Naive B cell (primary cell): ENCODE results near the gene DGAT2L6. TPM values are rescaled to one million over a fixed set of nuclear protein-coding genes. Genes with fewer than 3 reads are reported as not detected.
"Not testable (repeated sequence)": the region's sequence is repeated elsewhere in the genome, so short reads cannot be mapped to it uniquely, and the experiment has no call there.

Source experiments
- ATAC-seq, 2 donors: fragments of 150-1000 bp; cut with Tn5 transposase; 2 replicates each; pipeline ENCODE4 v1.10.0; 2021; ENCODE audit warnings: low read depth in 2 of 2, mild to moderate bottlenecking in 2 of 2, moderate library complexity in 2 of 2
- DNase-seq: peaks from one replicate; pipeline ENCODE4 v3.0.0; 2022
- H3K27ac Mint-ChIP-seq, 6 donors: one replicate each; pipeline ENCODE4 v1.8.0; 2020 to 2022; ENCODE audit warnings: mild to moderate bottlenecking in 6 of 6, mixed read lengths in 6 of 6, moderate library complexity in 5 of 6, inconsistent platforms in 2 of 6
- H3K27me3 Mint-ChIP-seq, 3 donors: one replicate each; pipeline ENCODE4 v1.8.0; 2021 to 2022; ENCODE audit warnings: mixed read lengths in 3 of 3, mild to moderate bottlenecking in 1 of 3
- H3K36me3 Mint-ChIP-seq, 2 donors: one replicate each; pipeline ENCODE4 v1.8.0; 2020 to 2022; ENCODE audit warnings: mixed read lengths in 2 of 2, inconsistent platforms in 1 of 2, mild to moderate bottlenecking in 1 of 2
- H3K4me1 Mint-ChIP-seq, 3 donors: one replicate each; pipeline ENCODE4 v1.8.0; 2020 to 2022; ENCODE audit warnings: mixed read lengths in 3 of 3, inconsistent platforms in 1 of 3, mild to moderate bottlenecking in 1 of 3, moderate library complexity in 1 of 3
- H3K4me3 Mint-ChIP-seq, 8 donors: one replicate each; pipeline ENCODE4 v1.8.0; 2020 to 2022; ENCODE audit warnings: mild to moderate bottlenecking in 8 of 8, mixed read lengths in 8 of 8, moderate library complexity in 8 of 8, inconsistent platforms in 2 of 8
- H3K9me3 Mint-ChIP-seq, 7 donors: one replicate each; pipeline ENCODE4 v1.8.0; 2020 to 2022; ENCODE audit warnings: mixed read lengths in 7 of 7, mild to moderate bottlenecking in 5 of 7, inconsistent platforms in 2 of 7, moderate library complexity in 1 of 7
- polyA plus RNA-seq, 6 donors: library from polyadenylated mRNA; unstranded; fragments of 300-500 nt; fragmentation: Illumina TruSeq; gene quantifications; one replicate each; pipeline ENCODE4 v1.2.3, GENCODE V29; 2021; ENCODE audit warnings: low read depth in 6 of 6

The DGAT2L6 gene
- polyA plus RNA-seq, 6 donors from 2014 or later = not detected

- no peak overlapping the region for H3K4me3 Mint-ChIP-seq
Observed at GRCh38 chrX:70168238-70169188, 8.8 kb upstream of the DGAT2L6 start.

DNA sequence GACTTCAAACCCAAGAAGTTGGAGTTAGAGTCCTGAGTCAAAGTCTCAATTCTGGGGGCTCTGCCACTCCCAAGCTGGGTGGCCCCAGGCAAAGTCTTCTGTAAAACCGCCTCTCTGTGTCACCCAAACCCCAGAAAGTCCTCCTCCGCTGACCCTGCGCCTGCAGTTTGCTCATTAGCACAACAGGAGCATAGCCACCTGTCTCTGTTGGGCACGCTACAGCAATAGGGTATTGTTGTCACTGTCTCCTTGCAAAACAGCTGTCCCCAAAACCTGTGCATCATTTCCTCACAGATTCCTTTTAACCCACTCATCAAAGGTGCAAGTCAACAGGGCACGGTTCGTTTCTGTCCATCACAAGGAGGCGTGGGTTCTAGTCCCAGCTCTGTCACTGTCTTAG is 8.0 kb upstream of the DGAT2L6 start:
- DNase-seq (no peak), ATAC-seq (no peak)
- H3K27me3 Mint-ChIP-seq = no peaks in the 10 kb centered on the region
- H3K4me3 Mint-ChIP-seq = peak overlapping the region in 1 of 8 donors; percentile 9
- no peaks in the 10 kb centered on the region for H3K9me3 Mint-ChIP-seq
- peaks cover 0 to 3% (median 0%) of the 10 kb centered on the region in 3 donors for H3K4me1 Mint-ChIP-seq
- H3K36me3 Mint-ChIP-seq = peaks cover 0 to 5% of the 10 kb centered on the region in 2 donors
- no peak overlapping the region for H3K27ac Mint-ChIP-seq

More at GRCh38 chrX:70168238-70169188, 8.8 kb upstream of the DGAT2L6 start:
- Mint-ChIP-seq H3K27me3 (no peaks in the 10 kb centered on the region), H3K4me1 (peaks cover 0 to 3% (median 0%) of the 10 kb centered on the region in 3 donors), H3K36me3 (peaks cover 0 to 5% of the 10 kb centered on the region in 2 donors), H3K27ac (peak overlapping the region in 1 of 6 donors; percentile 4), H3K9me3 (no peaks in the 10 kb centered on the region)
- no peak for ATAC-seq
- DNase-seq = no peak

DNA sequence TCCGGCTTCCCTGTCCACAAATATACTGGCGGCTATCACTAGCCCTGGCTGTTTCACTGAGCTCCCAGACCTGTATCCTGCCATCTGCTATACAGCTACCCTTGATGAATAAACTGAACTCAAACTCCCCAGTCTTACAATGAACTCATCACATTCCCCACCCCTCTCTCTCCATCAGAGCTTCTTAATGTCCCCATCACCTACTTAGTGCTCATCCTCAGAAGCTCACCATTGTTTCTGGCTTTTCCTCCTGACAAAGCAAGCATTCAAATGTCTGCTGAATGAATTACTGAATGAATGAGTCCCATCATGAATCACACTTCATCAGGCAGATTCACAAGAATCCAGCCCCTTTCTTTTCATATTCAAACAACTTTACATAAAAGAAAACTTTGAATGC is 5.7 kb upstream of the DGAT2L6 start:
- Mint-ChIP-seq H3K27ac (peak overlapping the region in 2 of 6 donors; percentile 4 to 5), H3K27me3 (no peaks in the 10 kb centered on the region), H3K4me1 (peaks cover 0 to 4% (median 1%) of the 10 kb centered on the region in 3 donors), H3K36me3 (no peaks in the 10 kb centered on the region), H3K4me3 (no peak overlapping the region), H3K9me3 (no peaks in the 10 kb centered on the region)
- ATAC-seq = no peak
- no peak for DNase-seq

DNA sequence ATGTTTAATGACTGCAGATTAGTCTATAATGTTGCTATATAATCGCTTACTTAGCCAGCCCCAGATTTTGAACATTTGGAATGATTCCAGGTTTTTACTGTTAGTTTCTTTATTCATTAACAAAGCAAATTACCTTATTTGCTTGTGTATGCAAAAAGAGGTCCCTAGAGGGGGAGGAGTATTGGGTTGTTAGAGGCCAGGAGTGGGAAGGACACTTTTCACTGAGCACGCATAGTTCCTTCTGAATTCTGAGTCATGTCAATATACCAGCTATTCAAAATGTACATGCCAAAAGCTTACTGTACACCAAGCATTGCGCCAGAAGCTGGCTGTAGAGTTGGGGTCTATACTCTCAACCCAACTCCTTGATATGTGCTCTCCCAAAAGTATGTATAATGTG is 5.1 kb upstream of the DGAT2L6 start:
- ATAC-seq = no peak
- Mint-ChIP-seq H3K9me3 (no peaks in the 10 kb centered on the region), H3K27me3 (no peaks in the 10 kb centered on the region), H3K4me3 (no peak overlapping the region), H3K4me1 (peaks cover 5 to 10% (median 7%) of the 10 kb centered on the region in 3 donors), H3K27ac (no peak overlapping the region), H3K36me3 (no peaks in the 10 kb centered on the region)
- DNase-seq = no peak

DNA sequence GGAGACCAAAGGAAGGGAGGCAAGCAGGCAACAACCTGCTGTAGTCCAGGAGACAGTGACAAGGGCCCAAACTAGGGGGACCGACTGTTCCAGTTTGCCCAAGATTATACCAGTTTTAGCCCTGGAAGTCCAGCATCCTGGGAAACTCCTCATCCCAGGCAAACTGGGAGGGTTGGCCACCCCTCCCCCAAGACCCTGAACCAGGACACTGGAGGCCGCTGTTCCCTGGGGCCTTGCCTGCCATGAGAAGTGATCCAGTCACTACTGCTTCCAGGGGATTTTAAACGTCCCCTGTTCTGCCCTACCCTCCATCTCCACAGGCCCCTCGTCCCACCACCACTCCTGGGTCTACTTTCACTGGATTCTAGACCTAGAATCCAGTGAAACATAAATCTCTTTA is 4.3 kb upstream of the DGAT2L6 start:
- ATAC-seq (no peak), DNase-seq (no peak)
- Mint-ChIP-seq H3K36me3 (no peaks in the 10 kb centered on the region), H3K4me3 (no peak overlapping the region), H3K27ac (no peak overlapping the region), H3K4me1 (peaks cover 6 to 11% (median 8%) of the 10 kb centered on the region in 3 donors), H3K9me3 (no peaks in the 10 kb centered on the region), H3K27me3 (no peaks in the 10 kb centered on the region)

- DNase-seq = no peak
- ATAC-seq = no peak
- Mint-ChIP-seq H3K9me3 (peaks cover 0 to 1% (median 0%) of the 10 kb centered on the region in 7 donors), H3K4me1 (peaks cover 6 to 8% (median 8%) of the 10 kb centered on the region in 3 donors), H3K27me3 (no peaks in the 10 kb centered on the region), H3K4me3 (no peak overlapping the region), H3K36me3 (no peaks in the 10 kb centered on the region), H3K27ac (peak overlapping the region in 2 of 6 donors; percentile 67 to 82)
Observed at GRCh38 chrX:70174754-70175153, 2.5 kb upstream of the DGAT2L6 start.

DNA sequence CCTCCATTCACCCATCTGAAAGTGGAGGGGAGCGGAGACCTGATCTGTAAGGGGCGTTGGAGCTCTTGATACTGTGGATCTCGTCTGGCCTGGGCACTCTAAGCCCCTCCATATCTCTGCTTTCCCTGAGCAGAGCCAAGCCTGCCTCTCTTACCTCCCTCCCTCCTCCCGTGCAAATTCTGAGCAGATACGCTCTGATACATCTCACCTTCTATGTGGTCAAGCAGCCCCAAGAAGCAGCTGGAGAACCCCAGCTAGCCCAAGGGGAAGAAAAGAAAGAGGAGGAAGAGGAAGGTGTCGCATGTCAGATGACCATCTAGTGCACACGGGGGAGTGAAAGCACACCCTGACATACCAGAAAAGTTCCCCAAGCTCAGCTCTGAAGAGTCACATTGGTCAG is 1.9 kb upstream of the DGAT2L6 start:
- ATAC-seq (no peak), DNase-seq (no peak)
- Mint-ChIP-seq H3K36me3 (no peaks in the 10 kb centered on the region), H3K4me1 (peaks cover 6 to 8% (median 8%) of the 10 kb centered on the region in 3 donors), H3K27me3 (no peaks in the 10 kb centered on the region), H3K27ac (no peak overlapping the region), H3K9me3 (peaks cover 0 to 1% (median 0%) of the 10 kb centered on the region in 7 donors), H3K4me3 (no peak overlapping the region)

- ATAC-seq = no peak
- Mint-ChIP-seq H3K9me3 (peaks cover 0 to 1% (median 0%) of the 10 kb centered on the region in 7 donors), H3K36me3 (peaks cover 0 to 5% of the 10 kb centered on the region in 2 donors)
Observed at GRCh38 chrX:70183091-70183490, 5.8 kb downstream of the DGAT2L6 start.

DNA sequence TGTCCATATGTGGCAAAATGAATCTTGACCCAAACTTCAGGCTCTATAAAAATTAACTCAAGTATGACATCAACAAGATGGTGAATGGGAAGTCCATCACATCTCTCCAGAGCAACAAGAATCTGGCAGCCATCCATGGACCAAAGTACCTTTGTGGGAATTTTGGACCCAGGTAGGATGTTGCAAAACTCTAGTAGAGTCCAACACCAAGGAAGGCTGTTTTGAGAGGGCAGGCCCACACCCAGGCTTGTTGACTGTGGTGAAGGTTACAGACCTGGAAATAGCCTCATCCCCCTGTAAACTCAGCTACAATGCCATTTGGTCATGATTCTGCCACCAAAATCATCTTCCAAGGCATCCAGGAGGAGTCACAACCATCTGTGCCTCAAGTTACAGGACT is 12.9 kb downstream of the DGAT2L6 start:
- Mint-ChIP-seq H3K4me1 (no peaks in the 10 kb centered on the region), H3K9me3 (peaks cover 6 to 18% (median 11%) of the 10 kb centered on the region in 7 donors), H3K4me3 (no peak overlapping the region), H3K36me3 (peaks cover 11 to 12% of the 10 kb centered on the region in 2 donors), H3K27me3 (peaks cover 3 to 15% (median 4%) of the 10 kb centered on the region in 3 donors), H3K27ac (no peak overlapping the region)
- DNase-seq (no peak), ATAC-seq (no peak)

More at GRCh38 chrX:70183091-70183490, 5.8 kb downstream of the DGAT2L6 start:
- no peak overlapping the region for H3K27ac Mint-ChIP-seq
- H3K4me3 Mint-ChIP-seq = no peak overlapping the region
- DNase-seq = no peak
- no peaks in the 10 kb centered on the region for H3K4me1 Mint-ChIP-seq
- peaks cover 4 to 17% (median 12%) of the 10 kb centered on the region in 3 donors for H3K27me3 Mint-ChIP-seq

- peak; percentile 40 for DNase-seq
- Mint-ChIP-seq H3K9me3 (peaks cover 0 to 5% (median 0%) of the 10 kb centered on the region in 7 donors), H3K4me1 (peaks cover 0 to 6% (median 5%) of the 10 kb centered on the region in 3 donors), H3K4me3 (peak overlapping the region in 2 of 8 donors; percentile 26 to 57), H3K27ac (peak overlapping the region in 1 of 6 donors; percentile 4), H3K36me3 (no peaks in the 10 kb centered on the region), H3K27me3 (no peaks in the 10 kb centered on the region)
- peak; percentile 60 to 66 for ATAC-seq
Observed at GRCh38 chrX:70196961-70197720, 19.9 kb downstream of the DGAT2L6 start.

DNA sequence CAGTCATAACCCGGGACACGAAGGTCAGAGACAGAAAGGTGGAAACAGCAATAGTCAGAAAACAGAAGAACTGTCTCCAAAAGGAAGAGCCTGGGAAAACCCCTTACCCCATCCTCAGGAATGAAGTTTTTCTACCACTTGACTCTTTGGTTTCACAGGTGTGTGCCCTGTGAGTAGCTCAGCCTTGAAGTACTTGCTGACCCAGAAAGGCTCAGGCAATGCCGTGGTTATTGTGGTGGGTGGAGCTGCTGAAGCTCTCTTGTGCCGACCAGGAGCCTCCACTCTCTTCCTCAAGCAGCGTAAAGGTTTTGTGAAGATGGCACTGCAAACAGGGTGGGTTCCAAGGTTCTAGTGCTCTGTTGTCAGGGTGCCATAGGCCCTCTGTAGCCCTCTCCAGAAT is 24.4 kb downstream of the DGAT2L6 start:
- no peak overlapping the region for H3K27ac Mint-ChIP-seq
- ATAC-seq (no peak), DNase-seq (no peak)
- H3K27me3 Mint-ChIP-seq = peaks cover 6 to 14% (median 9%) of the 10 kb centered on the region in 3 donors
- H3K4me1 Mint-ChIP-seq = peaks cover 0 to 6% (median 5%) of the 10 kb centered on the region in 3 donors
- no peaks in the 10 kb centered on the region for H3K36me3 Mint-ChIP-seq
- H3K9me3 Mint-ChIP-seq = peaks cover 0 to 4% (median 0%) of the 10 kb centered on the region in 7 donors
- H3K4me3 Mint-ChIP-seq = no peak overlapping the region

- DNase-seq = no peak
- Mint-ChIP-seq H3K36me3 (no peaks in the 10 kb centered on the region), H3K4me3 (no peak overlapping the region), H3K9me3 (peaks cover 0 to 12% (median 2%) of the 10 kb centered on the region in 7 donors), H3K27ac (no peak overlapping the region), H3K4me1 (no peaks in the 10 kb centered on the region), H3K27me3 (peaks cover 6 to 9% (median 6%) of the 10 kb centered on the region in 3 donors)
- ATAC-seq = no peak
Observed at GRCh38 chrX:70208479-70208878, 31.2 kb downstream of the DGAT2L6 start.

DNA sequence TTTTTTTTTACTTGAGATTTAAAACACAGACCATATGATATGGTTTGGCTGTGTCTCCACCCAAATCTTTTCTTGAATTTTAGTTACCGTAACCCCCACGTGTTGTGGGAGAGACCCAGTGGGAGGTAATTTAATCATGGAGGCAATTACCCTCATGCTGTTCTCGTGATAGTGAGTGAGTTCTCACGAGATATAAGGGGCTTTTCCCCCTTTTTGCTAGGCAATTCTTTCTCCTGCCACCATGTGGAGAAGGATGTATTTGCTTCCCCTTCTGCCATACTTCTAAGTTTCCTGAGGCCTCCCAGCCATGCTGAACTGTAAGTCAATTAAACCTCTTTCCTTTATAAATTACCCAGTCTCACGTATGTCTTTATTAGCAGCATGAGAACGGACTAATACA is 32.3 kb downstream of the DGAT2L6 start:
- not testable (repeated sequence) for H3K27ac Mint-ChIP-seq, ATAC-seq, DNase-seq, H3K27me3 Mint-ChIP-seq, H3K4me3 Mint-ChIP-seq, H3K4me1 Mint-ChIP-seq, H3K36me3 Mint-ChIP-seq
- peaks cover 0 to 12% (median 0%) of the 10 kb centered on the region in 7 donors for H3K9me3 Mint-ChIP-seq
